Activated naive CD4-positive, alpha-beta T cell treated with anti-CD3 and anti-CD28 coated beads, Interleukin-2, amount 10 ng/mL, durations not matched to agents 7 days and 5 days (primary cell): ENCODE results near the gene IFNA13.

Experiments used
- CTCF ChIA-PET: fragments of 350-600 bp; sonication (Branson Sonifier 250); formaldehyde crosslinking; loops from one replicate; lab custom pipeline; 2021; ENCODE audit warnings: antibody characterized with exemption; lab: Charles Lee
- DNase-seq: peaks from one replicate; pipeline ENCODE4 v3.0.0-alpha.2; 2020
- H3K27ac Mint-ChIP-seq: one replicate; pipeline ENCODE4 v1.8.0; 2021; ENCODE audit warnings: mild to moderate bottlenecking, moderate library complexity, mixed read lengths
- H3K27me3 Mint-ChIP-seq: one replicate; pipeline ENCODE4 v1.8.0; 2021; ENCODE audit warnings: mild to moderate bottlenecking, mixed read lengths
- H3K36me3 Mint-ChIP-seq: one replicate; pipeline ENCODE4 v1.8.0; 2021; ENCODE audit warnings: mixed read lengths
- H3K4me1 Mint-ChIP-seq: one replicate; pipeline ENCODE4 v1.8.0; 2021; ENCODE audit warnings: mixed read lengths
- H3K4me3 Mint-ChIP-seq: one replicate; pipeline ENCODE4 v1.8.0; 2021; ENCODE audit warnings: mild to moderate bottlenecking, moderate library complexity, mixed read lengths
- H3K9me3 Mint-ChIP-seq: one replicate; pipeline ENCODE4 v1.8.0; 2021; ENCODE audit warnings: mixed read lengths

The IFNA13 gene

GRCh38 chr9:21334701-21335632 is 32.9 kb downstream of the IFNA13 start, which contains the start of gene KLHL9:
TSS of gene KLHL9 (minus strand) at chr9:21335404. CDS start at chr9:21334859, 545 bp downstream.
- Mint-ChIP-seq H3K9me3 (peaks cover 3% of the 10 kb centered on the region), H3K36me3 (peaks cover 34% of the 10 kb centered on the region), H3K27ac (peak within 1 kb of the TSS; percentile 93), H3K4me3 (peak within 1 kb of the TSS; percentile 87), H3K27me3 (peaks cover 15% of the 10 kb centered on the region), H3K4me1 (peaks cover 53% of the 10 kb centered on the region)
- CTCF ChIA-PET: interaction anchor here (0.6 to 2.3 kb wide), 8 partner anchors 9 to 152 kb away, joined by 3 to 15 read pairs (median 4); no protein-coding TSS in a partner anchor
- DNase-seq: peak; percentile 89

- Mint-ChIP-seq H3K9me3 (peaks cover 3% of the 10 kb centered on the region), H3K36me3 (peaks cover 40% of the 10 kb centered on the region), H3K4me1 (peaks cover 60% of the 10 kb centered on the region), H3K4me3 (peak overlapping the region; percentile 87), H3K27ac (peak overlapping the region; percentile 19), H3K27me3 (peaks cover 10% of the 10 kb centered on the region)
- CTCF ChIA-PET: interaction anchor here (1.6 to 2.3 kb wide), 2 partner anchors 11 to 62 kb away, joined by 4 to 15 read pairs; no protein-coding TSS in a partner anchor
- DNase-seq: no peak
Observed at GRCh38 chr9:21333226-21333625, 34.6 kb downstream of the IFNA13 start.

GRCh38 chr9:21331676-21332402 is 36.0 kb downstream of the IFNA13 start:
- Mint-ChIP-seq H3K36me3 (peaks cover 43% of the 10 kb centered on the region), H3K27me3 (peaks cover 3% of the 10 kb centered on the region), H3K4me3 (peak overlapping the region; percentile 28), H3K27ac (no peak overlapping the region), H3K9me3 (peaks cover 3% of the 10 kb centered on the region), H3K4me1 (peaks cover 63% of the 10 kb centered on the region)
- no peak for DNase-seq
- CTCF ChIA-PET: interaction anchor here (1.6 kb wide), 1 partner anchor 64 kb away, joined by 8 read pairs; no protein-coding TSS in a partner anchor

GRCh38 chr9:21326526-21327139 is 41.2 kb downstream of the IFNA13 start:
- no peak overlapping the region for H3K27ac Mint-ChIP-seq

GRCh38 chr9:21324047-21324446 is 43.8 kb downstream of the IFNA13 start:
- CTCF ChIA-PET: interaction anchor here (0.6 to 9.4 kb wide), 8 partner anchors 71 to 238 kb away, joined by 3 to 60 read pairs (median 4); no protein-coding TSS in a partner anchor
- Mint-ChIP-seq H3K4me3 (no peak overlapping the region), H3K9me3 (no peaks in the 10 kb centered on the region), H3K27ac (no peak overlapping the region), H3K27me3 (no peaks in the 10 kb centered on the region), H3K36me3 (peaks cover 42% of the 10 kb centered on the region), H3K4me1 (peaks cover 9% of the 10 kb centered on the region)
- no peak for DNase-seq

More at GRCh38 chr9:21326526-21327139, 41.2 kb downstream of the IFNA13 start:
- no peak overlapping the region for H3K4me3 Mint-ChIP-seq
- CTCF ChIA-PET: interaction anchor here (0.6 to 2.4 kb wide), 34 partner anchors 8 to 461 kb away, joined by 3 to 35 read pairs (median 3); partner anchors contain the start of gene KLHL9
- H3K4me1 Mint-ChIP-seq: peaks cover 30% of the 10 kb centered on the region
- no peak for DNase-seq
- H3K9me3 Mint-ChIP-seq: no peaks in the 10 kb centered on the region
- no peaks in the 10 kb centered on the region for H3K27me3 Mint-ChIP-seq
- peaks cover 48% of the 10 kb centered on the region for H3K36me3 Mint-ChIP-seq

- peaks cover 8% of the 10 kb centered on the region for H3K4me1 Mint-ChIP-seq
- H3K27ac Mint-ChIP-seq: no peak overlapping the region
- no peak overlapping the region for H3K4me3 Mint-ChIP-seq
- CTCF ChIA-PET: interaction anchor here (0.9 to 9.4 kb wide), 10 partner anchors 10 to 143 kb away, joined by 3 to 60 read pairs (median 4); no protein-coding TSS in a partner anchor
- H3K27me3 Mint-ChIP-seq: no peaks in the 10 kb centered on the region
- peaks cover 40% of the 10 kb centered on the region for H3K36me3 Mint-ChIP-seq
- no peak for DNase-seq
- H3K9me3 Mint-ChIP-seq: no peaks in the 10 kb centered on the region
Observed at GRCh38 chr9:21322911-21323461, 44.9 kb downstream of the IFNA13 start.

GRCh38 chr9:21320465-21320864 is 47.4 kb downstream of the IFNA13 start:
- CTCF ChIA-PET: interaction anchor here (0.8 to 9.4 kb wide), 5 partner anchors 74 to 469 kb away, joined by 3 to 60 read pairs (median 3); no protein-coding TSS in a partner anchor
- Mint-ChIP-seq H3K27me3 (no peaks in the 10 kb centered on the region), H3K4me3 (no peak overlapping the region), H3K36me3 (peaks cover 31% of the 10 kb centered on the region), H3K27ac (no peak overlapping the region), H3K9me3 (no peaks in the 10 kb centered on the region), H3K4me1 (peaks cover 2% of the 10 kb centered on the region)
- no peak for DNase-seq

GRCh38 chr9:21317956-21318923 is 49.6 kb downstream of the IFNA13 start:
- no peaks in the 10 kb centered on the region for H3K9me3 Mint-ChIP-seq
- H3K36me3 Mint-ChIP-seq: peaks cover 15% of the 10 kb centered on the region
- peak; percentile 43 for DNase-seq
- no peak overlapping the region for H3K4me3 Mint-ChIP-seq
- peaks cover 2% of the 10 kb centered on the region for H3K4me1 Mint-ChIP-seq
- H3K27ac Mint-ChIP-seq: no peak overlapping the region
- no peaks in the 10 kb centered on the region for H3K27me3 Mint-ChIP-seq
- CTCF ChIA-PET: interaction anchor here (0.7 to 9.4 kb wide), 13 partner anchors 8 to 570 kb away, joined by 3 to 60 read pairs (median 4); no protein-coding TSS in a partner anchor
